ENCODE data around the gene IL1RAPL1.

- no peak for TF ChIP-seq CTCF (IDR thresholded peaks at IDR 0.05)
- no peak for TF ChIP-seq POLR2AphosphoS5 (IDR thresholded peaks at IDR 0.05)
- no peak for TF ChIP-seq POLR2A (IDR thresholded peaks at IDR 0.05)
Observed at GRCh38 chrX:29067351-29067750, 480.1 kb downstream of the IL1RAPL1 start.
